ENCODE data around the gene MYO15A.

Gene MYO15A

DNA sequence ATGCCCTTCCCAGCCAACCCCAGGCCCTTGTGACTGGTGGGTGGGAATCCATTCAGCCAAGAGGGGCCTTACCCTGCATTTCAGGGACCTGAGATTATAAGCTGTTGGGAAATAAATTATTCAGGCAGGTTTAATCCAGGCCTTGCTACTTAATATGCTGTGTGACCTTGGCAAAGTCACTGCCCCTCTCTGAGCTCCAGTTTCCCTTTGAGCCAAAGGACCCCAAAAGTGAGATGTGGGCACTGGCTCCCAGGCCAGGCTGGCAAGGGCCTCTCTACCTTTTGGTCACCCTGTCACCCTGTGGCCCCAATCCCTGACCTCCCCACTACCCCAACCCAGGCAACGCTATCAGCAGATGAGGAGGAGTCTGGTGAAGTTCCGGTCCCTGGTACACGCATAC lies 33.9 kb downstream of the MYO15A start:
- TF ChIP-seq, protein P1, sequence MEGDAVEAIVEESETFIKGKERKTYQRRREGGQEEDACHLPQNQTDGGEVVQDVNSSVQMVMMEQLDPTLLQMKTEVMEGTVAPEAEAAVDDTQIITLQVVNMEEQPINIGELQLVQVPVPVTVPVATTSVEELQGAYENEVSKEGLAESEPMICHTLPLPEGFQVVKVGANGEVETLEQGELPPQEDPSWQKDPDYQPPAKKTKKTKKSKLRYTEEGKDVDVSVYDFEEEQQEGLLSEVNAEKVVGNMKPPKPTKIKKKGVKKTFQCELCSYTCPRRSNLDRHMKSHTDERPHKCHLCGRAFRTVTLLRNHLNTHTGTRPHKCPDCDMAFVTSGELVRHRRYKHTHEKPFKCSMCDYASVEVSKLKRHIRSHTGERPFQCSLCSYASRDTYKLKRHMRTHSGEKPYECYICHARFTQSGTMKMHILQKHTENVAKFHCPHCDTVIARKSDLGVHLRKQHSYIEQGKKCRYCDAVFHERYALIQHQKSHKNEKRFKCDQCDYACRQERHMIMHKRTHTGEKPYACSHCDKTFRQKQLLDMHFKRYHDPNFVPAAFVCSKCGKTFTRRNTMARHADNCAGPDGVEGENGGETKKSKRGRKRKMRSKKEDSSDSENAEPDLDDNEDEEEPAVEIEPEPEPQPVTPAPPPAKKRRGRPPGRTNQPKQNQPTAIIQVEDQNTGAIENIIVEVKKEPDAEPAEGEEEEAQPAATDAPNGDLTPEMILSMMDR (conservative IDR thresholded peaks at IDR 0.05): no peak
- H3K27ac ChIP-seq: no peak overlapping the region

DNA sequence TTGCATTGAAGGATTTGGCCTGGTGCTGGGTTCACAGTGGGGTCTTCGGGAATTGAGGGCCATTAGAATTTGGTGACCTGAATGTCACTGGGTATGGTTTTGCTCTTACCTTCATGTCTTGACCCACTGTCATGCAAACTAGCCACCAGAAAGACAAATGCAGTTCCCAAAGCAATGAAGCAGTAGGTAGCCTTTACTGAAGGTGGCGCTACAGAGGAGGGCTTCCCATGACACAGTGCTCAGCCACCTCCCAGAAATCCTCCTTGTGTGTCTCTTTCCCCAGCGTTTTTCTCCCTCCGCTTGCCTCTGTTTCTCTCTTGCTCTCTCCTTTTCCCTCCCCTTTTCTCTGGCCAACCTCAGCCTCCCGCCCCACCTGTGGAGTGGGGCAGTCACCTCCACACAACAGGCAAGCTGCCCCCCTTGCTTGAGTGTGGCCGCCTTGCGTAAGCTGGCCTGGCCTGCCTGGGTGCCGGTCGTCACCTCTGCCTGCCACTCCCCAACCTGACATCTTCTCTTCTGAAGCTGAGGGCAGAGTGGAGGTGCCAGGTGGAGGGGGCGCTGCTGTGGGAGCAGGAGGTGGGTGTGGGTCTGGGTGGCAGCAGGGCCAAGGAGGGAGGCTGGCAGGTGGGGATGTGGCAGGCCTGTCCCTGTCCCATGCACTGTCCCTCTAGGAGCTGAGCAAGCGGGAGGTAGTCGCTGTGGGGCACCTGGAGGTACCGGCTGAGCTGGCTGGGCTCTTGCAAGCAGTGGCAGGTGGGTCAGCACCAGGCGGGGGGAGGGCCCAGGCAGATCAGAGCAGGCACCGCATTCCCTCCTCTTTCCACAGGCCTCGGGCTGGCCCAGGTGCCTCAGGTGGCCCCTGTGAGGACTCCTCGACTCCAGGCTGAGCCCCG lies 34.7 kb downstream of the MYO15A start:
- TF ChIP-seq, protein P1 (conservative IDR thresholded peaks at IDR 0.05): no peak
- no peak overlapping the region for H3K27ac ChIP-seq

DNA sequence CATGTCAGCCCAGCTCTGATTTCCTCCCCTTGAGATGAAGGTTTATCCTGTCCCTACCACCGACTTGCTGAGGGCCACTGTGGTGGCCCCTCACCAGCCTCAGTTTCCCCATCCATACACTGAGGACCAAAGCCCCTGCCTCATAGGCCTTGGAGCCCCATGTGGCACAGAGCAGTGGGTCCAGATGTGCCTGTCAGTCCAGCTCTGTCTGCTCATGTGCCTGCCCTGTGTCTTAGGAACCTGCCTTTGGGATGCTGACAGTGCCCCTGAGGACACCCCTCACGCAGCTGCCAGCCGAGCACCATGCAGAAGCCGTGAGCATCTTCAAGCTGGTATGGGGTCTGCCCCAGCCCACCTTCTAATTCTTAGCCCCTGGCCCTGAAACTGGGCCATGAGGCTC lies 35.7 kb downstream of the MYO15A start:
- TF ChIP-seq, protein P1 (conservative IDR thresholded peaks at IDR 0.05): no peak
- H3K27ac ChIP-seq: no peak overlapping the region

DNA sequence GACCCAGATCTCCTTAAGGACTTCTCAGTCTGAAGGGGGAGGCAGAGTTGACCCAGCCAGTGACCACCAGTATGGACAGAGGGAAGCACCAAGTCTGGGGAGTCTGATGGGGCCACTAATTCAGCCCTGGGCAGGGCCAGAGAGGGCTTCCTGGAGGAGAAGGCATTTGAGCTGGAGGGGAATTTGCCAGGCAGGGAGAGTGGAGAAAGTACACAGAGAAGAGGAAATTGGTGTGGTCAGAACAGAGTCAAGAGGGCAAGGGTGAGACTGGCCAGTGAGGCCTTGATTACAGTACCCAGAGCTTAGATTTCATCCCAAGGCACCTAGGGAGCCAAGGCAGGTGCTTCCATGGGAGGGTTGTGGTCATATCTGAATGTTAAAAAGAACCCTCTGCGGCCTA lies 36.3 kb downstream of the MYO15A start:
- TF ChIP-seq, protein P1 (conservative IDR thresholded peaks at IDR 0.05): no peak
- no peak overlapping the region for H3K27ac ChIP-seq

- TF ChIP-seq, protein P1 (conservative IDR thresholded peaks at IDR 0.05): no peak
Observed at GRCh38 chr17:18145811-18146210, 37.3 kb downstream of the MYO15A start.

DNA sequence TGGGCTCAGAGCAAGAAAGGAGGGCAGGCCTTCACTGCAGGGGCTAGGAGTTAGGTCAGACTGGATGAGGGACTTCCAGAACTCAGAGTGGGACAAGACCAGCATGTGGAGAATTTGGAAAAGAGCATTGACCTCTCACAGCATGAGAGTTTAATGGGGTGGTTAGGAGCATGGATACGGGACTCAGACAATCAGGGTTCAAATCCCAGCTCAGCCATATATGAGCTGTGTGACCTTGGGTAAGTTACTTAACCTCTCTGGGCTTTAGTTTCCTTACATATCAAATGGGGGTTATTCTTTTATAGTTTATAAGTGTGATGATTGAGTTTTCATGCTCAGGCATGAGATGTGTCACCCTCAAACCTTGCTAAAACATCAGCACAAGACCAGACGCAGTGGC lies 37.7 kb downstream of the MYO15A start:
- TF ChIP-seq, protein P1 (conservative IDR thresholded peaks at IDR 0.05): no peak
- H3K27ac ChIP-seq: no peak overlapping the region

More at GRCh38 chr17:18145811-18146210, 37.3 kb downstream of the MYO15A start:
- H3K27ac ChIP-seq: no peak overlapping the region

DNA sequence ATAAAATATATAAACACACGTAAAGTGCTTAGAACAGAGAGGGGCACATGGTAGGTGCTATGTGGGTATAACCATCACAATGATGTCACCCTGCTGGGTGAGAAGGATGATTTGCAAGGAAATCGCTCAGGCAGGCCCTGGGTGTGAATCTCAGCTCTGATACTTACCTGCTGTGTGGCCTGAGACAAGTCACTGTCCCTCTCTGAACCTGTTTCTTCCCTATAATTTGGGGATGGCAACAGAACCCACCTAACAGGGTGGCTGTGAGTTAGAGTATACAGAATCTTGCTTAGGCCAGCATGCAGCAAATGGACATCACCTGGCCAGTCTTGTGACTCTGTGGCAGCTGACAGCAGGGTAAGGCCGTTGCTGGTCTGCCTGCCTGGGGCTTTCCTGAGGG lies 38.4 kb downstream of the MYO15A start:
- H3K27ac ChIP-seq: no peak overlapping the region
- TF ChIP-seq, protein P1 (conservative IDR thresholded peaks at IDR 0.05): no peak

All from VCaP (cell line).